GM10847 (cell line): ENCODE results near the gene NOS3.

Experiments
- POLR2A ChIP-seq: IDR thresholded peaks from 2 replicates; pipeline ENCODE4 v1.6.1; 2011; ENCODE audit not compliant: insufficient read length; ENCODE audit errors: extremely low read depth

The NOS3 gene

GRCh38 chr7:150957133-150958020 is 33.4 kb upstream of the NOS3 start:
- no peak for TF ChIP-seq POLR2A

- TF ChIP-seq POLR2A: no peak
Measured at GRCh38 chr7:150958062-150958552, 32.7 kb upstream of the NOS3 start.

- no peak for TF ChIP-seq POLR2A
Measured at GRCh38 chr7:150958597-150958996, 32.2 kb upstream of the NOS3 start.

- TF ChIP-seq POLR2A: no peak
Measured at GRCh38 chr7:150959081-150959480, 31.7 kb upstream of the NOS3 start.

- no peak for TF ChIP-seq POLR2A
Measured at GRCh38 chr7:150959739-150960734, 30.8 kb upstream of the NOS3 start.

- TF ChIP-seq POLR2A: no peak
Measured at GRCh38 chr7:150961510-150962289, 29.1 kb upstream of the NOS3 start.

- no peak for TF ChIP-seq POLR2A
Measured at GRCh38 chr7:150962290-150962552, 28.6 kb upstream of the NOS3 start.

- TF ChIP-seq POLR2A: no peak
Measured at GRCh38 chr7:150962553-150963399, 28.0 kb upstream of the NOS3 start.

- no peak for TF ChIP-seq POLR2A
Measured at GRCh38 chr7:150963707-150964559, 26.9 kb upstream of the NOS3 start.

- TF ChIP-seq POLR2A: no peak
Measured at GRCh38 chr7:150964593-150965111, 26.2 kb upstream of the NOS3 start.

GRCh38 chr7:150965273-150965830 is 25.5 kb upstream of the NOS3 start:
- TF ChIP-seq POLR2A: no peak

- no peak for TF ChIP-seq POLR2A
Measured at GRCh38 chr7:150966002-150966401, 24.8 kb upstream of the NOS3 start.

- no peak for TF ChIP-seq POLR2A
Measured at GRCh38 chr7:150967349-150967748, 23.5 kb upstream of the NOS3 start.

- TF ChIP-seq POLR2A: no peak
Measured at GRCh38 chr7:150968056-150968733, 22.6 kb upstream of the NOS3 start.
